Smooth muscle cell (in vitro differentiated cells): ENCODE measurements around the gene HPGD. TPM values are rescaled to one million over a fixed set of nuclear protein-coding genes. Genes with fewer than 3 reads are reported as not detected.

Experiments used
- DNase-seq: peaks from one replicate; lab custom pipeline; 2025; ENCODE audit not compliant: unreplicated experiment; lab: John Stamatoyannopoulos, UW
- H2AFZ ChIP-seq: fragments of 200-600 bp; sonication (generic); 2 replicates; pipeline ENCODE4 v1.6.0; 2016; ENCODE audit warnings: antibody characterized with exemption, low read depth, mild to moderate bottlenecking
- H3F3A ChIP-seq: fragments of 200-600 bp; sonication (generic); 2 replicates; pipeline ENCODE4 v1.6.0; 2017; ENCODE audit warnings: antibody characterized with exemption, low read depth
- H3K27ac ChIP-seq: fragments of 200-600 bp; sonication (generic); 2 replicates; pipeline ENCODE4 v1.5.1; 2016; ENCODE audit warnings: low read depth, mild to moderate bottlenecking
- H3K27me3 ChIP-seq: fragments of 200-600 bp; sonication (generic); 2 replicates; pipeline ENCODE4 v1.6.1; 2016; ENCODE audit warnings: low read depth, mild to moderate bottlenecking
- H3K36me3 ChIP-seq: fragments of 200-600 bp; sonication (generic); 2 replicates; pipeline ENCODE4 v1.5.1; 2016; ENCODE audit warnings: low read depth
- H3K4me1 ChIP-seq: fragments of 200-600 bp; sonication (generic); 2 replicates; pipeline ENCODE4 v1.5.1; 2016; ENCODE audit warnings: low read depth
- H3K4me2 ChIP-seq: fragments of 200-600 bp; sonication (generic); 2 replicates; pipeline ENCODE4 v1.6.0; 2016; ENCODE audit warnings: mild to moderate bottlenecking
- H3K4me3 ChIP-seq: fragments of 200-600 bp; sonication (generic); 2 replicates; pipeline ENCODE4 v1.5.1; 2016; ENCODE audit warnings: mild to moderate bottlenecking
- H3K79me2 ChIP-seq: fragments of 200-600 bp; sonication (generic); 2 replicates; pipeline ENCODE4 v1.6.0; 2016; ENCODE audit warnings: low read depth, mild to moderate bottlenecking
- H3K9ac ChIP-seq: fragments of 200-600 bp; sonication (generic); 2 replicates; pipeline ENCODE4 v1.6.0; 2016; ENCODE audit warnings: low read depth
- H3K9me3 ChIP-seq: fragments of 200-600 bp; sonication (generic); replicated peaks from 2 replicates; pipeline ENCODE4 v1.5.1; 2016; ENCODE audit warnings: low read depth
- H4K20me1 ChIP-seq: fragments of 200-600 bp; sonication (generic); 2 replicates; pipeline ENCODE4 v1.6.0; 2016; ENCODE audit warnings: low read depth
- WGBS: methylation state at CpG from one replicate; pipeline ENCODE4 v1.1.7; 2016; ENCODE audit warnings: low lambda C conversion rate; 5-methylcytosine and 5-hydroxymethylcytosine counted together
- polyA plus RNA-seq: library from polyadenylated mRNA; unstranded; fragments of >200 nt; fragmentation: Nextera tagmentation; extraction: Ambion mirVana; gene quantifications from 2 replicates; pipeline ENCODE4 v1.2.1, GENCODE V29; 2016
- total RNA-seq: library from RNA; depleted of rRNA; stranded (reverse); fragments of >200 nt; gene quantifications from 2 replicates; pipeline ENCODE4 v1.2.3, GENCODE V29; 2014
- TF ChIP-seq, protein P1 (sequence below): fragments of 200-600 bp; sonication (generic); IDR thresholded peaks from 2 replicates; pipeline ENCODE4 v1.5.1; 2017; ENCODE audit warnings: borderline replicate concordance, mild to moderate bottlenecking, antibody characterized with exemption; ENCODE audit not compliant: insufficient read depth, poor library complexity, severe bottlenecking

The HPGD gene
- total RNA-seq (18.7 and 20.0 TPM in 2 replicates), polyA plus RNA-seq (0.97 and 13.1 TPM in 2 replicates)

DNA sequence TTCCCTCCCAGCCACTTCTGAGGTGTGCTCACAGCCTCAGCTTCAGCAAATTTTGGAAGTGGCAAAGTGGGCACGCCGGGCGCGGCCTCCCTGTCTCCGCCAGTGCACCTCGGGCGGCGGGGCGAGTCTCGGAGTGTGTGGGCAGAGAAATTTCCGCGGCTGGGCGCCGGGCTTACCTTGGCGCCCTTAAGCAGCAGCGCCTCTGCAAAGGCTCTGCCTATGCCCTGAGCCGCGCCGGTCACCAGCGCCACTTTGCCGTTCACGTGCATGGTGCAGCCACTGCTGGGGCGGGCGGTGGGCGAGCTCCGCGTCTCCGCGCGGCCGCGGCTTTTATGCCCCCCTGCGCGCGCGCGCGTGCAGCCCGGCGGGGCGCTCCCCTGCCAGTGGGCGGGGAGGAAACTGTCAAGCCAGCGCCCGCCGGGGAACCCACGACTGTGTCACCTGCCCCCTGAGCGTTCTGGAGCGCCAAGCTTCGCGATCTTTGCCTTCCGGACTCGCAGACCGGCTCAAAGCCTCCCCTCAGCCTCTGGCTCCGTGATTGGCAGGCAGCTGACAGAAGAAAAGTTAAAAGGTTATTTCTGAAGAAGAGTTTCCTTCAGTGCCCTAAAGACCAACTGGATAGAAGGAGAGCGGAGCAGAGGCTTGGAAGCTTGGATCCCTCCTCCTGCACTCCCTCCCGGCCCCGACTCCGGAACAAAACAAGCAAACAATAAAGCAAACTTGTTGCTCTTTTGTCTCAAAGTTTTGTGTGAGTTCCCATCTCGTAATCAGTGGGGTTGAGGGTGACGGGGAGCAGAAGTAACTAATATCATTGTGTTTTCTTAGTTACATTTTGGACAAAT is at the start of gene HPGD:
HPGD (minus strand) TSS at position 306 of the 842 bp plus-strand sequence; CDS start at position 269, 37 bp downstream.
- under 1% methylated on average over 59 of the region's 60 CpGs for WGBS
- H3K9ac ChIP-seq: no peak within 1 kb of the TSS
- TF ChIP-seq, protein P1, sequence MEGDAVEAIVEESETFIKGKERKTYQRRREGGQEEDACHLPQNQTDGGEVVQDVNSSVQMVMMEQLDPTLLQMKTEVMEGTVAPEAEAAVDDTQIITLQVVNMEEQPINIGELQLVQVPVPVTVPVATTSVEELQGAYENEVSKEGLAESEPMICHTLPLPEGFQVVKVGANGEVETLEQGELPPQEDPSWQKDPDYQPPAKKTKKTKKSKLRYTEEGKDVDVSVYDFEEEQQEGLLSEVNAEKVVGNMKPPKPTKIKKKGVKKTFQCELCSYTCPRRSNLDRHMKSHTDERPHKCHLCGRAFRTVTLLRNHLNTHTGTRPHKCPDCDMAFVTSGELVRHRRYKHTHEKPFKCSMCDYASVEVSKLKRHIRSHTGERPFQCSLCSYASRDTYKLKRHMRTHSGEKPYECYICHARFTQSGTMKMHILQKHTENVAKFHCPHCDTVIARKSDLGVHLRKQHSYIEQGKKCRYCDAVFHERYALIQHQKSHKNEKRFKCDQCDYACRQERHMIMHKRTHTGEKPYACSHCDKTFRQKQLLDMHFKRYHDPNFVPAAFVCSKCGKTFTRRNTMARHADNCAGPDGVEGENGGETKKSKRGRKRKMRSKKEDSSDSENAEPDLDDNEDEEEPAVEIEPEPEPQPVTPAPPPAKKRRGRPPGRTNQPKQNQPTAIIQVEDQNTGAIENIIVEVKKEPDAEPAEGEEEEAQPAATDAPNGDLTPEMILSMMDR: no peak
- no peaks in the 10 kb centered on the region for H3F3A ChIP-seq
- H3K4me1 ChIP-seq: no peaks in the 10 kb centered on the region
- no peak within 1 kb of the TSS for H3K27ac ChIP-seq
- DNase-seq: peak; percentile 4
- H3K79me2 ChIP-seq: no peaks in the 10 kb centered on the region
- H3K36me3 ChIP-seq: no peaks in the 10 kb centered on the region
- H3K9me3 ChIP-seq: no peaks in the 10 kb centered on the region
- peak within 1 kb of the TSS; percentile 63 for H3K4me3 ChIP-seq
- peaks cover 33% of the 10 kb centered on the region for H3K27me3 ChIP-seq
- H2AFZ ChIP-seq: peak within 1 kb of the TSS; percentile 90
- no peaks in the 10 kb centered on the region for H4K20me1 ChIP-seq
- H3K4me2 ChIP-seq: peak within 1 kb of the TSS; percentile 92

DNA sequence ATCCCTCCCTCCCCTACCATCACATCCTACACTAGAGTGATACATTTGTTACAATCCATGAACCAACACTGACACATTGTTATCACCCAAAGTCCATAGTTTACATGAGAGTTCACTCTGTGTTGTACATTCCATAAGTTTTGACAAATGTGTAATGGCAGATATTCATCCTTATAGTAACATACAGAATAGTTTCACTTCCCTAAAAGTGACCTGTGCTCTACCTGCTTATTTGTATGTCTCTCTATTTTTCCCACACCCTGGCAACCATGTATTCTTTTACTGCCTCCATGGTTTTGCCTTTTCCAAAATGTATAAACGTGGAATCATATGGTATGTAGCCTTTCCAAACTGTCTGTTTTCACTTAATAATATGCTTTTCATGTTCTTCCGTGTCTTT is 42.2 kb upstream of the HPGD start:
- Histone ChIP-seq H4K20me1 (no peaks in the 10 kb centered on the region), H3K4me2 (no peak overlapping the region), H3K27me3 (no peaks in the 10 kb centered on the region), H3K27ac (no peak overlapping the region), H2AFZ (no peak overlapping the region), H3K9ac (no peak overlapping the region), H3K36me3 (no peaks in the 10 kb centered on the region), H3K79me2 (no peaks in the 10 kb centered on the region), H3K4me3 (no peak overlapping the region), H3K9me3 (no peaks in the 10 kb centered on the region), H3F3A (no peaks in the 10 kb centered on the region), H3K4me1 (no peaks in the 10 kb centered on the region)
- WGBS: 44% methylated on average over 2 of the region's 2 CpGs
- DNase-seq: no peak
- TF ChIP-seq, protein P1: no peak

DNA sequence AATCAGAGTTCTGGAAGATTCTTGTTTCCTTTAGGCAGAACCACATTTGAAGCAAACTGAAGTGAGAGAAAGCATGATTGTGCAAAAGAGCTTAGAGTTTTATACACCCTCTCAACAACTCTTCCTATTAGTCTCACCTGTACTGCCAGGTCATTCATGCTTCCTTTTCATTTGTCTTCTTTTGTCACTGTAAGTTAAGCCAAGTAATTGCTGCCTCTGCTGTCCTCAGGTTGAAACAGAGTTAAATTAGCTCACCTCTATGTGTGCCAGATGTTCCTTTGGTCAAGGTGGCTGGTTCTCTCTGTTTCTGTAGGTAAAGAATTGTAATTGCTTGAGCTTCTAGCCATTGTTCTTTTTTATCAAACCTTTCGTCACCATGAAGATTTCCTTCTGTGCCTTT is 41.1 kb upstream of the HPGD start:
- Histone ChIP-seq H3K79me2 (no peaks in the 10 kb centered on the region), H3K4me1 (no peaks in the 10 kb centered on the region), H3K27ac (no peak overlapping the region), H3K27me3 (no peaks in the 10 kb centered on the region), H2AFZ (no peak overlapping the region), H3F3A (no peaks in the 10 kb centered on the region), H3K9me3 (no peaks in the 10 kb centered on the region), H4K20me1 (no peaks in the 10 kb centered on the region), H3K4me2 (no peak overlapping the region), H3K4me3 (no peak overlapping the region), H3K36me3 (no peaks in the 10 kb centered on the region), H3K9ac (no peak overlapping the region)
- no peak for DNase-seq
- 82% methylated on average over 1 of the region's 1 CpG for whole genome bisulfite sequencing
- TF ChIP-seq, protein P1: no peak
